Activated CD8-positive, alpha-beta memory T cell treated with anti-CD3 and anti-CD28 coated beads, Interleukin-2, amount 50 U/mL, for 4 hours (primary cell): ENCODE results near the gene PEPD.

ENCODE experiments used
- DNase-seq: peaks from one replicate; pipeline ENCODE4 v3.0.0-alpha.2; 2020

Gene PEPD

GRCh38 chr19:33418461-33418860 is 103.1 kb downstream of the PEPD start:
- DNase-seq = no peak

- DNase-seq = no peak
These were observed 103.8 kb downstream of the PEPD start for GRCh38 chr19:33417751-33418150.

- DNase-seq = peak; percentile 73
These were observed 105.0 kb downstream of the PEPD start for GRCh38 chr19:33416307-33417215.

- no peak for DNase-seq
These were observed 106.7 kb downstream of the PEPD start for GRCh38 chr19:33414667-33415605.

- DNase-seq = no peak
These were observed 107.5 kb downstream of the PEPD start for GRCh38 chr19:33413868-33414666.

GRCh38 chr19:33413426-33413725 is 108.2 kb downstream of the PEPD start:
- no peak for DNase-seq

- no peak for DNase-seq
These were observed 108.8 kb downstream of the PEPD start for GRCh38 chr19:33412601-33413425.

- DNase-seq = no peak
These were observed 109.9 kb downstream of the PEPD start for GRCh38 chr19:33411621-33412180.

- no peak for DNase-seq
These were observed 110.6 kb downstream of the PEPD start for GRCh38 chr19:33410915-33411401.

GRCh38 chr19:33409906-33410685 is 111.5 kb downstream of the PEPD start:
- DNase-seq = no peak

GRCh38 chr19:33408538-33409434 is 112.8 kb downstream of the PEPD start:
- no peak for DNase-seq

- DNase-seq = no peak
These were observed 113.5 kb downstream of the PEPD start for GRCh38 chr19:33408116-33408515.

GRCh38 chr19:33407716-33408115 is 113.9 kb downstream of the PEPD start:
- no peak for DNase-seq

- DNase-seq = no peak
These were observed 114.4 kb downstream of the PEPD start for GRCh38 chr19:33407140-33407551.

- DNase-seq = peak; percentile 78
These were observed 115.0 kb downstream of the PEPD start for GRCh38 chr19:33406521-33407139.

- no peak for DNase-seq
These were observed 115.8 kb downstream of the PEPD start for GRCh38 chr19:33405553-33406461.

- no peak for DNase-seq
These were observed 116.4 kb downstream of the PEPD start for GRCh38 chr19:33405254-33405552.
